Cardiac ventricle fibroblast (primary cell): ENCODE measurements around the gene RNF40. TPM values are rescaled to one million over a fixed set of nuclear protein-coding genes. Genes with fewer than 3 reads are reported as not detected.

ENCODE experiments used
- total RNA-seq: library from RNA; depleted of rRNA; stranded (reverse); fragments of >200 nt; gene quantifications from 2 replicates; pipeline ENCODE4 v1.2.3, GENCODE V29; 2015

RNF40 gene
- total RNA-seq: 68.0 and 87.4 TPM in 2 replicates

GRCh38 chr16:30761928-30762902 is at the start of gene RNF40, which contains the start of gene CFAP119:
Gene RNF40 (plus strand): TSS chr16:30762322. CDS start chr16:30762546, 224 bp downstream.
Gene CFAP119 (minus strand): TSS chr16:30762062. CDS start chr16:30761748, 314 bp downstream.

GRCh38 chr16:30747799-30748633 is 14.1 kb upstream of the RNF40 start, which contains the start of gene PHKG2:
Gene PHKG2 (plus strand): TSS chr16:30748425. CDS start chr16:30748821, 396 bp downstream.

DNA sequence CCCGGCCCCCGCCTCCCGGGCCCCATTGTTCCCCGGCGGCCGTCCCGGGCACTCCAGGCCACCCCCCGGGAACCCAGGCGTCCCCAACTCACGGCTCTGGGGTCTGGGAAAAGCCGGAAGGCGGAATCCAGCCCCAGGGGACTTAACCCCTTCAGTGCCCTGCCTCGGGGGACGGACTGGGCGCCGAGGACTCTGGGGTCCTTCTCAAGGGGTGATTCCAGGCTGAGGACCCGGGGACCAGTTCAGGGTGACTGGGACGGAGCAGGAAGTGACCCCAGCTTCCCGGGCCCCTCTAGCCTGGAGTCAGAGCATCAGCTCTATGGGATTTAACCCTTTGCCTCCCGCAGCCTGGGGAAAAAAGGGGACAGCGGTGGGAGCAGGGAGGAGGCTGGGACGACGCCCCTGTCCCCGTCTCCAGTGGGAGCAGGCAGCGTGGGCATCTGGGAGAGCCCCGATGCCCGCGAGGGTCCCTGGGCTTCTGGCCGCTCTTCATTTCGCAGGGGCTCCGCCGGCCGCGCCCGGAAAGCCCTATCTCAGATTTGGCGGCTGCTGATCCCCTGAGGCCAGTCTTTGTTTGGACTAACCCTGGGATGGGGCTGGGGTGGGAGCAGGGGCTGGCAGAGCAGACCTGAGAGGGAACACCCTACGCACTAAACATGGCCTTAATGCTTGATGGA is 25.0 kb downstream of the RNF40 start, which contains the start of gene ZNF629:
Gene ZNF629, minus strand, starts transcription at position 270 of the 677 bp plus-strand sequence. CDS start 2,723 bp downstream, outside the sequence.

Other genes starting within 250 kb of the RNF40 start
- gene ZNF768, start 235.8 kb upstream of the RNF40 start, total RNA-seq: 15.4 and 18.7 TPM in 2 replicates
- gene ZNF747, start 227.5 kb upstream of the RNF40 start, total RNA-seq: 7.8 and 10.0 TPM in 2 replicates
- 7.9 and 8.9 TPM in 2 replicates for gene ZNF764, start 203.9 kb upstream of the RNF40 start, total RNA-seq
- 10.4 and 11.6 TPM in 2 replicates for gene ZNF688, start 190.6 kb upstream of the RNF40 start, total RNA-seq
- gene ZNF785, start 176.6 kb upstream of the RNF40 start, total RNA-seq: 6.8 and 18.9 TPM in 2 replicates
- 7.1 and 9.8 TPM in 2 replicates for gene ZNF689, start 151.9 kb upstream of the RNF40 start, total RNA-seq
- 16.0 and 24.8 TPM in 2 replicates for gene PRR14, start 111.4 kb upstream of the RNF40 start, total RNA-seq
- 25.1 and 30.0 TPM in 2 replicates for gene FBRS, start 103.9 kb upstream of the RNF40 start, total RNA-seq
- gene SRCAP, start 63.2 kb upstream of the RNF40 start, total RNA-seq: 21.4 and 34.3 TPM in 2 replicates
- 13.2 and 17.8 TPM in 2 replicates for gene PHKG2, start 13.9 kb upstream of the RNF40 start, total RNA-seq
- gene CFAP119, start 260 bp upstream of the RNF40 start, total RNA-seq: 0.62 and 0.93 TPM in 2 replicates
- 11.7 and 15.0 TPM in 2 replicates for gene ZNF629, start 24.9 kb downstream of the RNF40 start, total RNA-seq
- gene BCL7C, start 131.8 kb downstream of the RNF40 start, total RNA-seq: 29.7 and 36.9 TPM in 2 replicates
- 2.0 and 3.6 TPM in 2 replicates for gene CTF1, start 134.3 kb downstream of the RNF40 start, total RNA-seq
- gene FBXL19, start 161.2 kb downstream of the RNF40 start, total RNA-seq: 13.2 and 13.7 TPM in 2 replicates
- 45.4 and 48.9 TPM in 2 replicates for gene ORAI3, start 186.7 kb downstream of the RNF40 start, total RNA-seq
- gene SETD1A, start 195.4 kb downstream of the RNF40 start, total RNA-seq: 5.2 and 6.2 TPM in 2 replicates
- gene HSD3B7, start 222.9 kb downstream of the RNF40 start, total RNA-seq: 11.1 and 11.7 TPM in 2 replicates
- 0.25 and 0.29 TPM in 2 replicates for gene STX1B, start 248.3 kb downstream of the RNF40 start, total RNA-seq